Measurements from ENCODE around the gene KCNQ1OT1. TPM values are rescaled to one million over a fixed set of nuclear protein-coding genes. Genes with fewer than 3 reads are reported as not detected.

KCNQ1OT1 gene
- polyA plus RNA-seq, 1 of the 3 experiments (the other 2 are of a cell fraction) = 0.03 TPM

- Histone ChIP-seq H3K27me3 (ENCODE audit: insufficient read depth) (no peaks in the 10 kb centered on the region), H3K4me2 (no peak overlapping the region), H3K36me3 (replicated peaks in 1 of 2; ENCODE audit: control insufficient read depth in 1 of 2, insufficient read depth in 2 of 2, low read length in 1 of 2) (no peaks in the 10 kb centered on the region), H3K4me1 (ENCODE audit: control insufficient read depth in 1 of 2, insufficient read depth in 2 of 2, low read depth in 1 of 2, low read length in 1 of 2) (peaks cover 0 to 32% of the 10 kb centered on the region in 2 experiments; a peak in 1 of 4 replicates), H3K9me3 (peaks cover 24% of the 10 kb centered on the region), H3F3A (replicated peaks; ENCODE audit: insufficient read depth) (no peaks in the 10 kb centered on the region), H3K9me2 (no peaks in the 10 kb centered on the region), H3K79me2 (ENCODE audit: insufficient read depth) (no peaks in the 10 kb centered on the region), H3K9ac (no peak overlapping the region), H4K20me1 (ENCODE audit: insufficient read depth) (no peaks in the 10 kb centered on the region), H2AFZ (ENCODE audit: low read depth) (no peak overlapping the region), H3K4me3 (ENCODE audit: low read depth in 2 of 2, low read length in 1 of 2) (no peak overlapping the region), H3K27ac (ENCODE audit: low read depth in 2 of 2, low read length in 1 of 2) (peak overlapping the region in 1 of 2 experiments; percentile 39; a peak in 1 of 4 replicates)
- ChIA-PET CTCF (interaction anchor here (1.3 to 1.6 kb wide), 2 partner anchors 119 to 233 kb away, joined by 3 to 5 read pairs; partner anchors contain the start of gene CDKN1C), POLR2A (no interaction called here)
- TF ChIP-seq CHD2 (IDR thresholded peaks at IDR 0.05; ENCODE audit: low read length, partially characterized antibody) (peak; percentile 52), FOXJ3 (CRISPR knock-in tag; IDR thresholded peaks at IDR 0.05) (no peak), EP300 (IDR thresholded peaks at IDR 0.05; ENCODE audit: borderline replicate concordance in 1 of 2, low read depth in 1 of 2, low read length in 1 of 2) (peak in 1 of 2 experiments; percentile 62; a peak in 2 of 4 replicates), MAX (IDR thresholded peaks at IDR 0.05; ENCODE audit: low read depth) (no peak), USF1 (IDR thresholded peaks at IDR 0.05; ENCODE audit: borderline replicate concordance, low read depth) (no peak), SIN3A (IDR thresholded peaks at IDR 0.05; ENCODE audit: borderline replicate concordance, low read depth, low read length) (no peak)
- WGBS (ENCODE audit: low lambda C conversion rate) = 42% methylated on average over 5 of the region's 7 CpGs
- DNase-seq = peak; percentile 73
Measured at GRCh38 chr11:2651826-2652271, 47.9 kb downstream of the KCNQ1OT1 start.

- ChIA-PET POLR2A (no interaction called here), CTCF (interaction anchor here (1.3 to 1.6 kb wide), 2 partner anchors 119 to 234 kb away, joined by 3 to 5 read pairs; partner anchors contain the start of gene CDKN1C)
- Histone ChIP-seq H4K20me1 (ENCODE audit: insufficient read depth) (no peaks in the 10 kb centered on the region), H3K9me3 (peaks cover 26% of the 10 kb centered on the region), H3F3A (replicated peaks; ENCODE audit: insufficient read depth) (no peaks in the 10 kb centered on the region), H3K4me3 (ENCODE audit: low read depth in 2 of 2, low read length in 1 of 2) (no peak overlapping the region; a peak in 1 of 4 replicates), H3K27ac (ENCODE audit: low read depth in 2 of 2, low read length in 1 of 2) (no peak overlapping the region; a peak in 1 of 4 replicates), H3K9me2 (no peaks in the 10 kb centered on the region), H3K27me3 (ENCODE audit: insufficient read depth) (no peaks in the 10 kb centered on the region), H3K36me3 (replicated peaks in 1 of 2; ENCODE audit: control insufficient read depth in 1 of 2, insufficient read depth in 2 of 2, low read length in 1 of 2) (no peaks in the 10 kb centered on the region), H3K9ac (no peak overlapping the region), H3K4me2 (no peak overlapping the region), H2AFZ (ENCODE audit: low read depth) (no peak overlapping the region), H3K4me1 (ENCODE audit: control insufficient read depth in 1 of 2, insufficient read depth in 2 of 2, low read depth in 1 of 2, low read length in 1 of 2) (peaks cover 0 to 32% of the 10 kb centered on the region in 2 experiments; a peak in 1 of 4 replicates), H3K79me2 (ENCODE audit: insufficient read depth) (no peaks in the 10 kb centered on the region)
- TF ChIP-seq REST (IDR thresholded peaks at IDR 0.05; ENCODE audit: low read depth, low read length) (no peak), RFX5 (IDR thresholded peaks at IDR 0.05; ENCODE audit: low read length) (no peak)
- 57% methylated on average over 4 of the region's 4 CpGs for WGBS (ENCODE audit: low lambda C conversion rate)
- peak; percentile 1 for DNase-seq
Measured at GRCh38 chr11:2651054-2651617, 48.7 kb downstream of the KCNQ1OT1 start.

All from SK-N-SH (cell line).